Raji (cell line): ENCODE data around the gene LGR6.

Experiments used
- POLR2A ChIP-seq: IDR thresholded peaks from 2 replicates; pipeline ENCODE4 v1.6.1; 2011; ENCODE audit warnings: low read depth, low read length, control low read depth; ENCODE audit not compliant: insufficient read depth

The LGR6 gene

DNA sequence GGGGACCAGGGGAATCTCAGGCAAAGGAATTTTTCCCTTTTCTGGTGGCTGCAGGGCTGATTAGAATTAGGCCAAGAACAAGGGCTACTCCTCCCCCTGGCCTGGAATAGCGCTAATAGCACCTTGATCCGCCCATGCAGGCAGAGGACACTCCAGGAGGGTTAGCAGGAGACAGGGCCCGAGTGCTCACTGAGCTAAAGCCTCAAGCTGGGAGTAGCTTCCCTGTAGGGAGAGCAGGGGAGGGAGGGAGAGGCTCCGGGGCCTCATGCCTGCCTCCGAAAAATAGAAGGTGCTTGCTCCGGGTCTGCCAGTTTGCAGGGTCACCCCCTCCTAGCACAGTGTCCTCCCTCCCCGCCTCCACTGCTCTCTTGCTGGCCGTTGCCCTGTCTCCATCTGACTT is 37.0 kb upstream of the LGR6 start:
- TF ChIP-seq POLR2A, result no peak

DNA sequence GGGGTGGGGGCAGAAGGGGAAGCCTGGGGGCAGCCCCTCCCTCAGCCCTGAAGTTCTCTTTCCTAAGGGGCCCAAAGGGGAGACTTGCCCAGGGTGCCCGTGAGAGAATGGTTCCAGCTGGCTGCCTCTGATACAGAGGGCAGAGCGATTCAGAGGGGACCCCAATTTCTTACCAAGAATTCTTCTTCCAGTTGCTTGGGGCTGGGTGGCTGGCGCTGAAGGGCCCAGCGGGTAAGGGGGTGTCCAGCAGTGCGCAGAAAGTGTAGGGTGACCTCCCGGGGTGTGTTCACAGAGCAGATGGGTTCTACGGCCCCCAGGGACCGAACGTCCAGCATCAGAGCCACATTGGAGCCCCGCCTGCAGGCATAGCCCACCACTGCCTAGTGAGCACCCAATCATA is 35.7 kb upstream of the LGR6 start:
- no peak for TF ChIP-seq POLR2A

DNA sequence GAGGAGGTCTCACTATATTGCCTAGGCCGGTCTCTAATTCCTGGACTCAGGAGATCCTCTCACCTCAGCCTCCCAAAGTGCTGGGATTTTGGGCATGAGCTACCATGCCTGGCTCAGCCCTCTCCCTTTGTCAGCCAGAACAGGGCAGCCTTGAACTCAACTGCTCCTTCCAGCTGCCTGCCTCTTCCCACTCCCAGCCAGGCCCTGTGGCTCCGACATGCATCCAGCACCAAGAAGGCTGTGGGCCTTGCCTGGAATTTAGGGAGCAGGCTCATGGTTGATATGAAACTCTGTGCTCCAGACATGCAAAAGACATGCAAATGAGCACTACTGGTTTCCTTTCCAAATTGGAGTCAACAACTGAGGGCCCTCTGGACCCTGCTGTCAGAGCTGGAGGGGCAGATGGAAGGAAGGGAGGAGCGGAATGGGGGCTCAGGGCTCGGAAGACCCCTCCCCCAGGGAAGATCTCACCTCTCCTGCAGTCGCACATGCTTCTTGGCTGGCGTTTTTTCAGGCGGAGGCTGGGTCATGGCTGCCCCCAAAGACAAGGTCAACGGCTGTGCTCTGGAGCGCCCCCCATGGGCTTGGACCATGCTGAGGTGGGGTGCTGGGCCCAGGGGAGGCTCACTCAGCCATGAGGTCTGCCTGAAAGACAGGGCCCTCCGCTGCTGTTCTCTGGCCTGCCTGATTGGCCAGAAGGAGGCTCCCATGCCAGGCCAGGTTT is 34.6 kb upstream of the LGR6 start:
- TF ChIP-seq POLR2A, result peak; percentile 45

DNA sequence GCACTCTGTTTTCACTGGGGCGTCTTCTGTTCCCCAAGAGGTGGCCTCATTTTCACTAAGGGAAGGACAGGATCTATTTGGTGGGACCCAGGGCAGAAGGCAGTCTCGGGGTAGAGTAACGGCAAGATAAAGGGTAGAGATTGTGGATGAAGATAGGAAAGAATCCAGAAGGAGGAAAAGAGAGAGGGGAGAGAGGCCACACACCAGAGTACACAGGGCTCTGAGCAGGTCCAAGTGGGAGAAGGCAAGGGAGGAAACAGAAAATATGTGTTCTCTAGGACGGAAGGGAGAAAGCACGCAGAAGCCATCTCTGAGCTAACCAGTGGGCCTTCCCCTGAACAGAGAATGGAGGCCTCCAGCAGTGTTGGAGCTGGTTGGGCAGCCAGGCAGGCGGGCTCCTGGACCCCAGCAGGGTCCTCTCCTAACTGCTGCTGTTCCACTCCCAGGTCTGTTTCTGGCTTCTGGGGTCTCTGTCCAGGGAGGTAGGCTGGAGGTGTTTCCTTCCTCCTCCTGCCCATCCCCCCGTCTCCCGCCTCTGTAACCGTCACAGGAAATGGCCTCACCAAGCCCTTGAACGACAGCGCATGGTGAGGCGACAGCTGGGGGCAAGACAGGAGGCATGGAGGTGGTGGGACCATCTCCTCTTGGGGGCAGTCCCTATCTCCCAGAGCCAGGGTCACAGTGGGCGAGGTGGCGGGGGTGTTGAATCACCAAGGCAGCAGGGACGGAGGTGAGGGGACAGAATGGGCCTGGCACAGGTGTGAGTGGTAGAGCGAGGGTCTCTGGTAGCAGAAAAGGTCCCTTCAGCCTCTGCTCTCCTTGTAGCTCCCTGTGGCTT is 33.8 kb upstream of the LGR6 start:
- peak; percentile 57; the same call in 1 of the 2 replicates for TF ChIP-seq POLR2A

DNA sequence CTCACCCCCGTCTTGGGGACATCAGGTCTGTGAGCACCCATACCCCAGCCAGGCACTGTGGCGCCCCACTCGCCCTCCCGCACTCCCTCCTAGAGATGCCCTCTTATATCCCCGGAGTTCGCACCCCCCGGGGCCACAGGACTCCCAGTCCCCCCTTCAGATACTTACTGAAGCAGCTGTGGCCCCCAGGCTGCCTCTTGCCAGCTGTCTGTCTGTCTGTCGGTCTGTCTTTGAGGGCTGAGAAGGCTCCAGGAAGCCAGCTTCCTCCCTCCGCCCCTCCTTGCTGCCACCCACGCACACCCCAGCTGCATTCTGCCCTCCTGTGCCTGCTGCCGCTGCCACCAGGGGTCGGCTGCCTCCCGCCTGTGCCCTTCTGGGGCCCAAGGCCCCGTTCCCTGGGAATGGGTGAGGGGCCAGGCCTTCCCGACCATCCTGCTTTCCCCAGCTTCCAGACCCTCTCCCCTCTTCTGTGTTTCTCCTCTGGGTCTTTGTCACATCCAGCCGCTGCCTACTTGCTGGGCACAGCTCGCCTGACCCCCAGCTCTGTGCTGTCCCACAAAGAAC is 33.1 kb upstream of the LGR6 start, which contains the start of gene PTPN7:
Gene PTPN7 (minus strand): TSS at position 226 of the 564 bp plus-strand sequence. CDS start 1,200 bp downstream, outside the sequence.
- TF ChIP-seq POLR2A, result peak; percentile 64

DNA sequence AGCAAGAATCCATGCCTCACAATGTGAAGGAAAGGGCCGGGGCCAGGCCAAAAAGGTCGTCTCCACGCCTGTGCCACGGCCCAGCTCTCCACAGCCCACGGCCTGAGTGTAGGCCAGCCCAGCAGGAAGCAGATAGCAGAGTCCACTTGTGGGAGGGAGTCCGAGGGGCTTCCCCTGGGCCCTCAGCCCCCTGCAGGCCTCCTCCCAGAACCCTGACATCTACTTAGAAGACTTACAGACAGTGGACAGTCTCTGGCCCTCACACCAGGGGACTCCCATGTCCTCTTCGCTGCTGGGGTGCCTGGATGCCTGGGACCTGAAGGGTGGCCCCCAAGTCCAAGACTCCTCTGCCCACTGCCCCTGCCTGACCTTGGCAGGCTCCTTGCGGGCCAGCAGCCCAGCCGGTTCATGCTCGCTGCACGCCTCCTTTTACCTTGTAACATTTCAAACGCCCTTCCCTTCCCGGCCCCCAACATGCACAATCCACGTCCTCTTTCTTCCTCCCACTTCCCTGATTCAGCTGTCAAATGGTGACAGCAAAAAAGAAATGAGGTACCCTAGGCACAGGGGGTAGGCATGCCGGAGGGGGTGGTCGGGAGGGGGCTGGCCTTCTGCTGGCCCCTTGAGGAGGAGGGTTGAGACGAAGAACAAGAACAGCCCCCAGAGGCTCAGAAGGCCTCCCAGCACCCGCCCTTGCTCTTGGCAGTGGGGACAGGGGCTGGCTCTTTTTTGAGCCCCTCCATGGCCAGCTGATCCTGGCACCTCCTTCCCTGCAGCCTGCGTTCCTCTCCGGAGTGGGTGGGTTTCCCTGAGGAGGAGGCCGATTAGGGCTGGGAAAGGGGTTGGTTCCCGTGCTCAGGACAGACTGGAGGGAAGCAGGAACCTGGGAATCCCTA is 32.2 kb upstream of the LGR6 start:
- no peak for TF ChIP-seq POLR2A

DNA sequence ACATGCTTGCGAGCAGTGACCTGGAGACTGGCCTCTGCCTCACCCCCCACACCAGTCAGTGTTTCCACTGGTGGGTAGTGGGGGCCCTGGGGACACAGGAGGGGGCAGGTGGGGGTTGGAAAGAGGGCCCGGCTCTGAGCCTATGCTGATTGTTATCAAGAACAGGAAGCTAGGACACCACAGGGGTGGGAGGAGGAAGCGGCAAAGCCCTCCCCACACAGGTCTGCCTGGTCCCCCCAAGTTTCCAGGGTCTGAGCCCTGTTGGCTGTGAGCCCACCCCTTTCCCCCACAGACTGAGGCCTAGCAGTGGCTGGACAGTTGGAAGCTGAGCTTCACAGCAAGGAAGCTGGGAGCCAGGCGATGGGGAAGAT is 31.6 kb upstream of the LGR6 start:
- TF ChIP-seq POLR2A, result no peak

DNA sequence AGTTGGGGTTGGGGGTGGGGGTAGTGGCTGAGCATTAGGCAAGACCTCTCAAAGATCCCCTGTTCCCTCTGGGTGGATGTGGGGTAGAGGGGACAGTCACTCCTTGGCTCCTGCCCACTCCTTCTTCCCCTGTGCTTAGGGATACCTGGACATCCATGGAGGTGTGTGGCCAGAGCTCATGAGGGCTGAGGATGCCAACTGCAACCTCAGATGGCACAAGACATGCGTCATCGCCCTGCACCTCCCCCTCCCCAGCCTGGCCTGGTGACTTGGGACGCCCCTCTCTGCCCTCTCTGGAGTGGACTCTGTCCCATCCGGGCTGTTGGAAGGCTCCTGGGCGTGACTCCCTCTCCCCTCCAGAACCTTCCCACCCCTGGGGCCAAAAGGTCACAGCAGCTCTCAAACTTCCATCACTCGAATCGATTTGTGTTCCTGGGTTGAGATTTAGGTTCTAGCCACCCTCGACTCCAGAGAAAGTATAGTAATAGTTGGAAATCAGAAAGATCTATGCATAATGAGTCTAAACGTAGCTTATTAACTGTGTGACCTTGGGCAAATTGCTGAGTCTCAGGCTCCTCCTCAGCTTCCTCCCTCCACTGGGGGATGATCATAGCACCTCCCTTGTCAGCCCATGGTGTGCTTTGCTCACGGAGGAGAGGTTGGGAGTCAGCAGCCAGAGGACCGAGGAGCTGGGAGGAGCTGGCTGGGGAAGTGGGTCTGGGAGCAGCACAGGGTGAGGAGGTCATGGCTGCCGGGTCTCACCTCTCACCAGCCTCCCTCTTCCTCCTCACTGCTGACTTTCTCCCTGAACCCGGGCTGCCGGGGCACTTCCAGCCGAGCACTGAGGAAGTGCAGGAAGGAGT is 30.9 kb upstream of the LGR6 start:
- TF ChIP-seq POLR2A, result no peak

DNA sequence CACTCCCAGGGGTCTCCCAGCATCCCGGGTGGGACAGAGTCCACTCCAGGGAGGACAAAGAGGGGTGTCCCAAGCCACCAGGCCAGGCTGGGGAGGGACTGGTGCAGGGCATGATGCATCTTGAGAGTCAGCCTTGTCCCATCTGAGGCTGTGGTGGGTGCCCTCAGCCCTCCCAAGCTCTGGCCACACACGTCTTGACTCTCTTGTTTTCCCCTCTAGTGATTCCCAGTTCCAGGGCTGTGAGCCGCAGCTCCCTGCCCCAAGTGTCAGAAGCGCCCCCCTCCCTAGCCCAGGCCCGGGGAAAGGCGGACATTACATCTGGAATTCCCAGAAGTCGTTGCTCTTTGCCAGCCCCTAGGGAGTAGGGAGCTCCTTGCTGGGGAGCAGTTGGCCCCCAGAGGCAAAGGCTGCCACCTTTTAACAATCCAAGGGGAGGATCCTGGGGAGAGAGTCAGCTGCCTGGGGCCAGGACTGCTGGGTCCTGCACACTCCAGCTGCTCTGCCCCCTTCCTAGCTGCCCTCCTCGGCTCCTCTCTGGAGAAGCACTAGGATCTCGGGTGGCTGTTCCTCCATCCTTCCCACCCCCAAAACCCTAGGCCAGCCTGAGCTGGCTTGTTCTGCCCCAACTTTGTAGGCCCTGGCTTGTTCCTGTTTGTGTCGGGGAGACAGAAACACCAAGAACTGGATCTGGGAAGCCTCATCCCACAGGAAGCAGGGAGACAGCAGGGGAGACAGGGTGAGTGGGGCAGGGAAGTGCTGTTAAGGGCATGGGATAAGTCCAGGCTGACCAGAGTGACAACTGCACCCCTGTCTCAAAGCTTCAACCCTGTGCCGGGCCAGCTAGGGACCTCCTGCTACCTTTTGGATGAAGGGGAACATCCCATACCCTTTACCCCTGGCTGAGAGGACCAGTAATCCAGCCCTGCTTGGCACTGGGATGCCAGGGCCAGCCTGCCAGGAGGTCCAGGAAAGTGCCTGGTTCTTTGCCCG is 30.0 kb upstream of the LGR6 start:
- no peak for TF ChIP-seq POLR2A

DNA sequence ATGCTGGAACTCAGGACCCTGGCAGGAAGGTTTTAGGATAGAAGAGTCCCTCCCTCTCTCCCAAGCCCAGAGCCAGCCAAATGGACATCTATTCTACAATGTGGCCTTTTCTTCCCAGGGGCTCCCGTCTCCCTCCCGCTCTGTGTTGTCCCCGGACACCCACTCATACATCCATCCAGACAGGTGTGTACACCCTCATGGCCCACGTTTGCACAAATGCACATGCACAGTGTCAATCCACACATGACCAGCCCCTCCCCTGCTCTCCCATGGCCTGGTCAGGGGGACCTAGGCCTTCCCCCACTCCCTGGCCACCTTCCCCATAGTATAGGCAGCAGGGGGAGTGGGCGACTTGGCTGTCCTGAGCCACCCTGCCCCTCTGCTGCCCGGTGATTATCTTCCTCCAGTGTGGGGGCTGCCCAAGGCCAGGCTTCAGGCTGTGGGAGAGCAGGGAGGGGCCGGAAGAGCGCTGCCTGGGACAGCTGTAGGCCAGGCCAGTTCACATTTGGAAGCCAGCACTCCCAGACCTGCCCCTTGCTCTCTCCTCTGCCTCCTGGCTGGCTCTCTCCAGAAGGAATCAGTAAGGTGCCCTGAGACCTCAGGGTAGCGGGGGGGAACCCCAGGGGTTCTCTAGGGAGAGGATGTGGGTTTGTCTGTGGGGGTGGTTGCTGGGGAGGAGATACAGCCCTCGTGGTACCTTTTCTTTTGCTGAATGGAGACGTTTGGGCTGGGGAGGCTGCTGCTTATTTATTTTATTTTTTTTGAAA is 29.1 kb upstream of the LGR6 start:
- no peak for TF ChIP-seq POLR2A

DNA sequence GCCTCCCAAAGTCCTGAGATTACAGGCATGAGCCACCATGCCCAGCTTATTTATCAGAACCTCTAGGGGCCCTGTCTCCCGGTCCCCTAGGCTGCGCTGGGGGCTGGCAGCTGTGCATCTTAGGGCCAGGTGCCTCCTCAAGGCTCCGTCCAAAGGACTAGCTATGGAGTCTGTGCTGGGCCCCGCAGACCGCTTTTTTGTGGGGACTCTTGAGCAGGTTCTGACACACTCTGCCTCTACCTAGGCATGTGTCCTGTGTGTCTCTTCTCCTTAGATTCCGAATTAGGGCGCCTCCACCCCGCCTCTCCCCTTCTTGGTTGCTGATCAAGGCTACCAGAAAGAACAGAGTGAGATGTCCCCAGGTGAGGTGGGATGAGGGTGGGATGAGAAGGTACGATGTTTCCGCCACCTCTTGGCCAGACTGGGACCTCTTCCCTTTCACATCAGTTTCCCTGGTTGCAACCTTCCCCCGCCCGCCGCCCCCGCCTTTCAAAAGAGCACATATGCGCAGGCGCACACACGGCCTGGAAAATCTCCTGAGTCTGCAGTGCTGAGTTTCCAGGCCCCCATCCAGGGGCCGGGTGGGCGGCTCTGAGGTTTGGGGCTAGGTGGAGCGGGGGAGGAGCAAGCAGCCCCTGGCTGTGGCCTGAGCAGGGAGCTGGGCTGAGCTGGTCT is 28.2 kb upstream of the LGR6 start:
- TF ChIP-seq POLR2A, result no peak
